NCI-H460 (cell line): ENCODE data around the gene SMAD3. TPM values are rescaled to one million over a fixed set of nuclear protein-coding genes. Genes with fewer than 3 reads are reported as not detected.
"Not testable (repeated sequence)": the region's sequence is repeated elsewhere in the genome, so short reads cannot be mapped to it uniquely, and the experiment has no call there.

Source experiments
- DNase-seq: peaks from one replicate; pipeline ENCODE4 v3.0.0-alpha.2; 2016; ENCODE audit warnings: low read depth; ENCODE audit errors: extremely low read depth
- total RNA-seq: library from RNA; depleted of rRNA; stranded (reverse); fragments of >200 nt; shearing (Covaris generic); gene quantifications from 2 replicates; pipeline ENCODE4 v1.2.3, GENCODE V29; 2014

Gene SMAD3
- total RNA-seq, 1 experiment from 2014 or later: 12.3 TPM

GRCh38 chr15:67123291-67123690 lies 57.9 kb downstream of the SMAD3 start:
- DNase-seq: not testable (repeated sequence)

GRCh38 chr15:67124111-67124510 lies 58.7 kb downstream of the SMAD3 start:
- DNase-seq: no peak

GRCh38 chr15:67124911-67125588 lies 59.6 kb downstream of the SMAD3 start:
- no peak for DNase-seq

DNA sequence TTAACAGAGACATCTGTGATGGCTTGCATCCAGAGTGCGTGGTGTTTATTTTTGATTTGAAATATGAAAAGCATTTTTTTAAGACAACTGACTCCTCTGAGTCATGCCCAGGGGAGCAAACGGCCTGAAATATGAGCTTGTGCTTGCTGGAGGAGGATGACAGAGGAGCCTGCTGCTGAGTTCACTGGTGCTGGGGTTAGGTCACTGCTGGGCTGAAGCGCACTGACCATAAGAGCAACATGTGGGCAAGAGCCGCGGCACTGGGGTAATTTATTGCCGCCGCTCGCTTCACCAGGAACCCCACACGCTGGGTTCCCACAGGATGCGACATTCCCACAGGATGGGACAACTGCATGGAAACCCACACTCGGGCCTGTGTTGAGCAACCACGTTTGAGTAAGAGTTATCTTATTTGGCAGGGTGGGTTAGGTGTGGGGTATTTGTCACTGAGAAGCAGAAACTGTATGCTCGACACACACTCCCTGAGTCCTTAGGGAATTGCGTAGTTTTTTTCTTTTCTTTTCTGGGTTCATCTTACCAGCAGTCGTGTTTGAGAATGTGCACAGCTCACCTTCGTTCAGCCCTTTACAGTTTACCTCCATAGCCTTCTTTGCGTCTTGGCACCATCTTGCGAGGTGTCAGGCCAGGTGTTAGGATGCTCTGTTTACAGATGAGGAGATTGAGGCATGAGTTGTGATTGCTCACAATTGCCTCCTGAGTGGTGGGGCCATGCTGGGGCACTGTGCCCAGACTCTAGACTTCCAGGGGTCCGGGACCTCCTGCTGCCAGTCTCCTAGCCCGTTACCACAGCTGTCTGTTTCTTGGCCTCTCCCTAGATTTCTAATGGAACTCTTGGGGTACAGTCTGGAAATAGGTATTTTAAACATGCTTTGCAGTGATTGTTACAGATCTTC lies 60.4 kb downstream of the SMAD3 start:
- peak; percentile 72 for DNase-seq

- DNase-seq: no peak
These were observed 61.3 kb downstream of the SMAD3 start for GRCh38 chr15:67126551-67127330.

GRCh38 chr15:67127331-67127664 lies 61.9 kb downstream of the SMAD3 start:
- DNase-seq: no peak

DNA sequence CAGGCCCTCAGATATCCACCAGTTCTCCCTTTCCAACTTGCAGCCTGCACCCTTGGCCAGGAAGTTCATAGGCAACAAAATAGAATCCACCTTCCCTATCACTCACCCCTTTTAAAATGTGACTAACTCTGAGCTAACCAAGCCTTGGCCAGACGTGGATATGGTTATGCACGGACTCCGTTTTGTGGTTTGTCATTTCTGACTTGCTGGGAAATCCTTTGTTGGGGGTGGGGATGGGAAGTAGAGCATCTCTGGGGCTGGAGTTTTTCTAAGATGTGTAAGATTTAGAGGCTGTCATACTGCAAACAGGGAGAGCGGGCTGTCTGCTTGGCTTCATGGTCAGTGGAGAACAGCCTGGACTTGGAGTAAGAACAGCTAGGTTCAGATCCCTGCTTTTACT lies 62.6 kb downstream of the SMAD3 start:
- no peak for DNase-seq

DNA sequence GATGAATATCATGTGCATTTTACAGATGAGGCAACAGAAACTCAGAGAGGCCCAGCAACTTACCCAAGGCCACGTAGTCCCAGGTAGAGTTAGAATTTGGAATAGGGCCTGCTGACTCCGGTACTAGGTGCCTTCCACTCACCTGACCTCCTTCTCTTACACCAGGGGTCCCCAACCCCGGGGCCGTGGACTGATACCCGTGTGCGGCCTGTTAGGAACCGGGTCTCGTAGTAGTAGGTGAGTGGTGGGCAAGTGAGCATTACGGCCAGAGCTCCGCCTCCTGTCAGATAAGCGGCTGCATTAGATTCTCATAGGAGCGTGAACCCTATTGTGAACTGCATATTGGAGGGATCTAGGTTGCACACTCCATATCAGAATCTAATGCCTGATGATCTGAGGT lies 64.8 kb downstream of the SMAD3 start:
- no peak for DNase-seq

DNA sequence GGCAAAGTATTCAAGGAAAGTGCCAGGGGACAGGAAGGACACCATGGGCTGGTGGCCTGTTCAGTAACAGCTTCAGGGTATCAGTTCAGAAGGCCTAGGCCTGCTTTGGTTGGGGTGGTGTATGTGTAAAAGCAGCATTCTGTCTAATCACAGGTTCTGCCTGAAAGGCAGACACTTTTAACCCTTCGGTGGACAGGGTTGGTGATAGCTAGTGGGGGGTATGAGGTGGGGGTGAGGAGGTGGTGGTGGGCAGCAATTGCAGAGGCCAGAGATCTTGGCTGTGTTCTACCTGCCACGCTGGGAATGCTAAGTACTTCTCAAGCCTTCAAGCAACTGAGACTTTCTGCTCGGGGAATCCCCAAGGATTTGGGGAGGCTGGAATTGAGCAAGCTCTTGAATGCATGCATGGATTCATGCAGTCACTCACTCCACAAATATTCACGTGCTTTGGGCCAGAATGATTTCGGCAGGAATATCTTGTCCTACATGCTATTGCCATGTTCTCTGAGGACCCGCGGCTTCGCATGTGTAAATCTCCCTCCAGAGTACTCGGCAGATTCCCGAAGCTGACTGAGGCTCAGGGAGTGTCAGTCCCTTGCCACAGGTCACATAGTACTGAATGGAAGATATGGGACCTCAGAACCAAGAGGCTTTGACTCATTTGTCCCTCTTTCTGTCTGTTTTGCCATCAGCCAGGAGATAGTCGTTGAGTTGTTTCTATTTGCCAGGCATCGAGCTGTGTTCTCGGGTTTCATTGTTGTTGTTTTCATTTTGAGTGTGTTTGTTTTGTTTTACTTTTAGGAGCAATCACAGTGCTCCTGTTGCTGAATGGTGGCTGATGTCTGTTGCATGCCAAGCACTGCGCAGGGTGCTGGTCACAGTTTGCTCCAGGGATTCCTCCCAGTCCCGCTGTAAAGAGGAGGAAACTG lies 65.5 kb downstream of the SMAD3 start:
- no peak for DNase-seq

DNA sequence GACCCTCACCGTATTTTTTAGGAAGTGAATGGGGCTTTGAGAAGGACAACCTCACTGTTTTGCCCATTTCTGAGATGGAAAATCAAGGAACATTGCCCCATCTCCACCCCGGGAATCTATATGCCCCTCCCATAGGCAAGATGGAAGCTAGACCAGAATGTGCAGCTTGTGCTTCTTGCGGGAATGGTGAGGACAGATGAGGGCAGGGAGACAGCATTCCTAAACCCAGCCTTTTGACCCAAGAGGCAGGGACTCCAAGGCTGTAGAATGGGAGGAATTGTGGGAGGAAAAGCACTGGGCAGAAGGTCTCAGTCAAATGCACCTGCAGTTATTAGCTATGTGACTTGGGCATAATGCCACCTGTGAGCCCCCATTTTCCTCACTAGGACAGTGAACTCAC lies 66.9 kb downstream of the SMAD3 start:
- no peak for DNase-seq

DNA sequence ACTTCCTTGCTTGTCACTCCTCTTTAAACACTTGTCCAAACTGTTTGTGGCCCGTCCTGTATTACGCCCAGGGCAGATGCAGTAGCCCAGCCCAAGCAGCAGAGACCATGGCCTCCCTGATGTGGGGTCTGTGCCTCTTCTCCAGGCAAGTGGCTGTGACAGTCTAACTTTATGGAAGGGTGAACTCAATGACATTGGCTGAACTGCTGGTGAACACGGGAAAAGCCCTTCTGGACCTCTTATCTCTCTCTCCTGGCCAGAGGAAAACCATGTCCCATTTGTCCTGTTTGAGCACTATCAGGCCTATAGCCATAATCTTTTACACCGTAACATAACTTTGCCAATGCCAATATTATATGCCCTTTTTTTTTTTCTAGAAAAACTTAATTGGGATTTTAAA lies 67.6 kb downstream of the SMAD3 start:
- DNase-seq: no peak

GRCh38 chr15:67133738-67134066 lies 68.3 kb downstream of the SMAD3 start:
- no peak for DNase-seq

DNA sequence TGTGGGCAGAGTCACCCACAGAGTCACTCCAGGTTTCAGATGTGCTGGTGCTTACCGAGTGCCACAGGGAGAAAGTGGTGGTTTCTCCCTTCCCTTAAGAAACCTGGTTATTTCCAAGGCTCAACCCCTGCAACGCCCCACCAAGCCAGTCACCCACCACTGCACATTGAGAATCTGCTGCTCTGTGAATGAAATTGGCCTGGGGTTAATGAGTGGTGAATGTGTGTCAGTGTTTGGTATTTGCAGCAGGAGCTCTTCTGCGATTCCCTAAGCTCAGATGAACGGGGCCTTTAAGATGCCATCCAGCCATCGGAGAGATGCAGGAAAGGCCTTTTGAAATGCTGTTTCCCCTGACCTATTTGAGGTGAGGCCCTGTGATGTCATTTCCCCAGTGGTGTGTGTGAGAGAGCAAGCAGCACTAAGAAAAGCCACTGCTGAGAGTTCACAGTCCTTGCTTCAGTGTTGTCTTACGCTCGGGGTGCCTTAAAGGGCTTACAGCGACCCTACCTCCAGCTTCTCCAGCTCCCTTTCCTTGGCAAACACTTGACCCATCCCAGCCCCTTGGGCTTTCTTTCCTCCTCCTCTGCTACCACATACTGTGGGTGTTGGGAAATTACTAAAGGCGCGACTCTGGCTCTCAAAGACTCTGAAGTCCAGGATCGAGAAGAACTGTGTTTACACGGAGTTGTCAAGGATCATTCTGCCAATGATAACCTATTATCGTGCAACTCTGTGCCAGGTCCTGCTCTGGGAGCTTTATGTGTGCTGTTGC lies 68.9 kb downstream of the SMAD3 start:
- DNase-seq: no peak

- DNase-seq: no peak
These were observed 69.6 kb downstream of the SMAD3 start for GRCh38 chr15:67134871-67135492.

DNA sequence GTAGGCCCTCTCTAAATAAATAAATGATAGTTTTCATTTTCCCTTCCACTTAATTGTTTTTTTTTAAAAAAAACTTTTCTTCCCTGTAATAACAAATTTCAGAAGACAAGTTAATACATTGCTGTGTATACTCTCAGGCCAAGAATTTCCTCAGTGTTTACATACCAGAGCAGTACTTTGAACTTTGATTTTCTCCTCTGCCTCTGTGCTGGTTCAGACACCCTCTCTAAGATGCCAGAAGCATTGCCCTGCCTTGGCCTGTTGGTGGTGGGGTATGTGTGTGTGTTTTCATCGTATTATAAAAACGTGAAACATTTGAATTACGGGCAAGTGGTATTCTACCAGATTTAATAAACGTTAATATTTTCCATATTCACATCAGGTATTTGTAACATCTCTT lies 70.1 kb downstream of the SMAD3 start:
- DNase-seq: no peak

DNA sequence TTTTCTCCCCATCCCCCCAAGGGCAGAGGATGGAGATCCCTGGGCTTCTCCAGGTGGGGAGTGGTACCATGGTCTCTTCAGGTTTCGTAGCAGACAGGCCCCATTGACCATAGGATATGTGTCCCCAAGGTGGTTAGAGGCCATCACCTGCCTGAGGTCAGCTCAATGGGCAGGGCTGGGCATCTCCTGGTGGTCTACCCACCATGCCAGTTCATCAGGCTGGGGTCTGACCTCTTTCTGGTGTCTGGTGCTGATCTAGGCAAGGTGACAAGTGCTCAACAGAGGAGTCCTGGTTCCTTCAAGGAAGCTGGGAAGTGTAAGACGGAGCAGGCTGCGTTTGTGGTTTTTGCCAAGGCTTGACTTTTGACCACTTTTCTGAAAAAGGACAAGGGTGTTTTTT lies 71.4 kb downstream of the SMAD3 start:
- DNase-seq: no peak

DNA sequence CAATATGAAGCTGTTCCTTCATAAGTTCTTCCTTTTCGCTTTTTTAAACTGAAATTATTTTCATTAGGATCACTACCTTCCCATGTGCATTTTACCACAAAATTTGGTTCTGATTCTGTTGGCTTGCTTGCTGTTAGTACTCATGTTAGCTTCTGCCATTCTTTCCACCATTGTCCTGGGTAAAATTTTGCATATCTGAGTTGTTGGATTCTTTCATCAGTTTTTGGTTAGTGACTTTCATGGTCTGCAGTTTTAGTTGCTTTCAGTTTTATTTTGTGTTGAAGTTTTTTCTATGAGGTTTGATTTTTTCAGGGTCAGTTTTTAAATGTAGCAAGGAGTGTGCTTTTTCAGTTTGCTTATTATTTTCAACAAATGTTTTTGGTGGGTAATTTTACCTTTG lies 71.9 kb downstream of the SMAD3 start:
- DNase-seq: no peak

DNA sequence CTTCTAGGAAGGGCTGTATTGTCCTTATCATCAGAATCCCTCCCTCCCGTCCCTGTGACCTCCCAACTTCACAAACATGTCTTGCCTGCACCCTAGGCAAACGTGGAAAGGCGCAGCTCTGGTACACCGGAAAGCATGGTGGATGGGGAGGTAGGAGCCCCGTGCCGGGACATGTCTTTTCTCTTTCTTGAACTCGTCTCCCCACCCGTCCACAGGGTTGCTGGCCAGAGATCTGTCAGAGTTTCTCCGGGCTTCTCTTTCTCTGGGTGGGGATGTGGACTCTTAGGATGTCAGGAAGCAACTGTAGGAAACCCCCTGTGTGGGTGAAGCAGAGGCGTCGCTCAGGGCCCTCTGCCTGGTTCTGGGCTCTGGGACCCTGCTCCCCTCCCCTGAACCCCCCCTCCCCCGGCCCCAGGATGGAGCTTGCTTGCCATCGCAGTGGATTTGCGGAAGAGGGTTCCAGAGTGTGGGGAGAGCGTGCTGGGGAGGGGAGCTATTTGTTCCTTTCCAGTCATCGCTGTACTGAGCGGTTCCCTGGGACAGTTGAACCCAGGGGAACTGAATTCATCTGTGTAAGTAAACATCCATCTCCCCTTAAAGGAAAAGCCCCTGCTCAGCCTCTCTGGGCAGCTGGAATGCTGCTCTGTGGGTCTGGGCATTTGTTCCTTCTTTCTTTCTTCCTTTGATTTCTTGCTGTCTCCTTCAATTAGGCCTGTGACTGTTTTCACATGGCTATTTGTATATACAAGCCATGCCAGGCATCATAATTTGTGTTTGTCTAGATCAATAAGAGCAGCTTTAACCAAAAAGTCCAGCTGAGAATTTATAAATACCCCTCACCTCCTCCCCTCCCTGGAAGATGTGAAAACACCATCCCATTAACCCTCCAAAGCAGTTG lies 72.8 kb downstream of the SMAD3 start:
- DNase-seq: no peak
